SU-DHL-6 (cell line): ENCODE measurements around the gene KAT6B.

ENCODE experiments used
- H2AFZ ChIP-seq: fragments of 200-600 bp; sonication (generic); 2 replicates; pipeline ENCODE4 v1.6.1; 2014; ENCODE audit warnings: low read depth, mild to moderate bottlenecking, moderate library complexity, mixed read lengths, antibody characterized with exemption, low read length; ENCODE audit not compliant: severe bottlenecking
- H3F3A ChIP-seq: fragments of 200-600 bp; shearing (Covaris generic); 2 replicates; pipeline ENCODE4 v1.6.0; 2016; ENCODE audit warnings: antibody characterized with exemption, mild to moderate bottlenecking; ENCODE audit not compliant: insufficient read depth
- H3K27ac ChIP-seq: fragments of 200-600 bp; sonication (generic); 2 replicates; pipeline ENCODE4 v1.5.1; 2016; ENCODE audit warnings: low read depth, mild to moderate bottlenecking, low read length, moderate library complexity, mixed read lengths
- H3K27me3 ChIP-seq: fragments of 200-600 bp; sonication (generic), shearing (Covaris generic); 2 replicates; pipeline ENCODE4 v1.6.0; 2014; ENCODE audit warnings: mild to moderate bottlenecking, low read length
- H3K36me3 ChIP-seq: fragments of 200-600 bp; sonication (generic); 2 replicates; pipeline ENCODE4 v1.6.1; 2014; ENCODE audit warnings: mild to moderate bottlenecking, low read length, mixed read lengths
- H3K4me2 ChIP-seq: fragments of 300-600, 200-600 bp; shearing (Covaris generic), sonication (generic); 2 replicates; pipeline ENCODE4 v1.6.0; 2014; ENCODE audit warnings: low read length, low read depth, mild to moderate bottlenecking; ENCODE audit not compliant: poor library complexity, severe bottlenecking
- H3K4me3 ChIP-seq: fragments of 200-600 bp; sonication (generic); 2 replicates; pipeline ENCODE4 v1.5.1; 2014; ENCODE audit warnings: antibody characterized with exemption, low read length, mild to moderate bottlenecking, mixed read lengths; ENCODE audit not compliant: insufficient read depth, poor library complexity, severe bottlenecking
- H3K79me2 ChIP-seq: fragments of 200-600 bp; sonication (generic); 2 replicates; pipeline ENCODE4 v1.6.1; 2014; ENCODE audit warnings: mild to moderate bottlenecking, low read length, moderate library complexity; ENCODE audit not compliant: insufficient read depth
- H3K9ac ChIP-seq: fragments of 200-600 bp; sonication (generic); 2 replicates; pipeline ENCODE4 v1.7.0; 2014; ENCODE audit warnings: mild to moderate bottlenecking, low read length
- H3K9me2 ChIP-seq: fragments of 200-600 bp; sonication (generic); replicated peaks from 2 replicates; pipeline ENCODE4 v1.6.1; 2014; ENCODE audit warnings: low read length; ENCODE audit not compliant: insufficient read depth
- H3K9me3 ChIP-seq: fragments of 200-600 bp; sonication (generic); 2 replicates; pipeline ENCODE4 v1.6.1; 2014; ENCODE audit warnings: low read length, mixed read lengths; ENCODE audit not compliant: insufficient read depth
- H4K20me1 ChIP-seq: fragments of 200-600 bp; sonication (generic); 2 replicates; pipeline ENCODE4 v1.6.1; 2014; ENCODE audit warnings: low read depth, mild to moderate bottlenecking, antibody characterized with exemption, low read length, moderate library complexity, mixed read lengths
- CTCF ChIP-seq: fragments of 200-600 bp; sonication (generic); IDR thresholded peaks from one replicate; pipeline ENCODE4 v1.5.1; 2017; ENCODE audit warnings: antibody characterized with exemption, mild to moderate bottlenecking, low read length, moderate library complexity; ENCODE audit not compliant: insufficient read depth, poor library complexity, severe bottlenecking
- EZH2phosphoT487 ChIP-seq: fragments of 200-600 bp; sonication (generic), shearing (Covaris generic); conservative IDR thresholded peaks from 2 replicates; pipeline ENCODE4 v1.6.1; 2018; ENCODE audit warnings: mild to moderate bottlenecking, antibody characterized with exemption, low read length, moderate library complexity, mixed read lengths

KAT6B gene

GRCh38 chr10:74837743-74838142 is 11.3 kb downstream of the KAT6B start:
- no peaks in the 10 kb centered on the region for H3F3A ChIP-seq
- no peak for TF ChIP-seq CTCF
- TF ChIP-seq EZH2phosphoT487, result no peak
- no peaks in the 10 kb centered on the region for H3K27me3 ChIP-seq
- H2AFZ ChIP-seq, result no peak overlapping the region
- H3K36me3 ChIP-seq, result no peaks in the 10 kb centered on the region
- H3K9ac ChIP-seq, result no peak overlapping the region
- no peaks in the 10 kb centered on the region for H3K9me2 ChIP-seq
- H3K4me2 ChIP-seq, result no peak overlapping the region
- H3K27ac ChIP-seq, result no peak overlapping the region
- H3K4me3 ChIP-seq, result no peak overlapping the region
- peaks cover 24% of the 10 kb centered on the region for H3K79me2 ChIP-seq
- H3K9me3 ChIP-seq, result no peaks in the 10 kb centered on the region
- H4K20me1 ChIP-seq, result no peaks in the 10 kb centered on the region

GRCh38 chr10:74839708-74840107 is 13.3 kb downstream of the KAT6B start:
- Histone ChIP-seq H3K36me3 (no peaks in the 10 kb centered on the region), H4K20me1 (no peaks in the 10 kb centered on the region), H2AFZ (no peak overlapping the region), H3K27ac (no peak overlapping the region), H3K79me2 (peaks cover 24% of the 10 kb centered on the region; the same call in 1 of the 2 replicates), H3K27me3 (no peaks in the 10 kb centered on the region), H3K4me2 (no peak overlapping the region), H3K9me3 (no peaks in the 10 kb centered on the region), H3F3A (0 out of 2 replicates have a peak, but pooled peaks cover 4% of the 10 kb centered on the region), H3K9me2 (no peaks in the 10 kb centered on the region), H3K9ac (no peak overlapping the region), H3K4me3 (no peak overlapping the region)
- TF ChIP-seq CTCF (no peak), EZH2phosphoT487 (no peak)

- Histone ChIP-seq H3K4me2 (no peak overlapping the region), H3K27me3 (no peaks in the 10 kb centered on the region), H3F3A (0 out of 2 replicates have a peak, but pooled peaks cover 4% of the 10 kb centered on the region), H2AFZ (no peak overlapping the region), H3K9ac (no peak overlapping the region), H4K20me1 (no peaks in the 10 kb centered on the region), H3K9me3 (no peaks in the 10 kb centered on the region), H3K27ac (no peak overlapping the region), H3K9me2 (no peaks in the 10 kb centered on the region), H3K4me3 (no peak overlapping the region), H3K36me3 (no peaks in the 10 kb centered on the region), H3K79me2 (peaks cover 30% of the 10 kb centered on the region; the same call in 1 of the 2 replicates)
- TF ChIP-seq EZH2phosphoT487 (no peak), CTCF (no peak)
Observed at GRCh38 chr10:74841265-74841973, 15.0 kb downstream of the KAT6B start.
